ENCODE data around the gene SNAP91. TPM values are rescaled to one million over a fixed set of nuclear protein-coding genes. Genes with fewer than 3 reads are reported as not detected.
"Not testable (repeated sequence)": the region's sequence is repeated elsewhere in the genome, so short reads cannot be mapped to it uniquely, and the experiment has no call there.

The SNAP91 gene
- total RNA-seq (2014; rRNA removed; shearing (Covaris generic)), result not detected in 2 replicates

- no peak for DNase-seq (ENCODE audit: low spot score)
These were observed at the start of gene SNAP91 for GRCh38 chr6:83708970-83709747. TSS of gene SNAP91 (minus strand) at chr6:83709101. CDS start at chr6:83707927, 1,174 bp downstream.

- no peak for DNase-seq (ENCODE audit: low spot score)
These were observed 49.6 kb upstream of the SNAP91 start for GRCh38 chr6:83758533-83758932.

- no peak for DNase-seq (ENCODE audit: low spot score)
These were observed 48.1 kb upstream of the SNAP91 start for GRCh38 chr6:83757021-83757420.

- no peak for DNase-seq (ENCODE audit: low spot score)
These were observed 47.7 kb upstream of the SNAP91 start for GRCh38 chr6:83756565-83756964.

- DNase-seq (ENCODE audit: low spot score), result not testable (repeated sequence)
These were observed 43.5 kb upstream of the SNAP91 start for GRCh38 chr6:83752375-83752774.

- no peak for DNase-seq (ENCODE audit: low spot score)
These were observed 32.2 kb upstream of the SNAP91 start for GRCh38 chr6:83741089-83741488.

- DNase-seq (ENCODE audit: low spot score), result no peak
These were observed 26.6 kb upstream of the SNAP91 start for GRCh38 chr6:83735461-83735860.

- no peak for DNase-seq (ENCODE audit: low spot score)
These were observed 21.0 kb upstream of the SNAP91 start for GRCh38 chr6:83729871-83730270.

GRCh38 chr6:83722876-83723275 lies 14.0 kb upstream of the SNAP91 start:
- DNase-seq (ENCODE audit: low spot score), result no peak

- DNase-seq (ENCODE audit: low spot score), result no peak
These were observed 8.9 kb upstream of the SNAP91 start for GRCh38 chr6:83717809-83718208.

GRCh38 chr6:83711958-83712357 lies 3.1 kb upstream of the SNAP91 start:
- no peak for DNase-seq (ENCODE audit: low spot score)

- no peak for DNase-seq (ENCODE audit: low spot score)
These were observed 798 bp upstream of the SNAP91 start for GRCh38 chr6:83709748-83710050.

- DNase-seq (ENCODE audit: low spot score), result no peak
These were observed 343 bp downstream of the SNAP91 start for GRCh38 chr6:83708546-83708969.

- DNase-seq (ENCODE audit: low spot score), result no peak
These were observed 914 bp downstream of the SNAP91 start for GRCh38 chr6:83707829-83708545.

- DNase-seq (ENCODE audit: low spot score), result no peak
These were observed 6.2 kb downstream of the SNAP91 start for GRCh38 chr6:83702749-83703148.

GRCh38 chr6:83702077-83702476 lies 6.8 kb downstream of the SNAP91 start:
- DNase-seq (ENCODE audit: low spot score), result no peak

GRCh38 chr6:83696674-83697073 lies 12.2 kb downstream of the SNAP91 start:
- DNase-seq (ENCODE audit: low spot score), result peak; percentile 1

- DNase-seq (ENCODE audit: low spot score), result peak; percentile 57
These were observed 23.4 kb downstream of the SNAP91 start for GRCh38 chr6:83685481-83685880.

GRCh38 chr6:83677791-83678190 lies 31.1 kb downstream of the SNAP91 start:
- no peak for DNase-seq (ENCODE audit: low spot score)

GRCh38 chr6:83637953-83638352 lies 70.9 kb downstream of the SNAP91 start:
- no peak for DNase-seq (ENCODE audit: low spot score)

GRCh38 chr6:83636800-83637199 lies 72.1 kb downstream of the SNAP91 start:
- no peak for DNase-seq (ENCODE audit: low spot score)

- DNase-seq (ENCODE audit: low spot score), result no peak
These were observed 75.3 kb downstream of the SNAP91 start for GRCh38 chr6:83633609-83634008.

GRCh38 chr6:83633149-83633548 lies 75.8 kb downstream of the SNAP91 start:
- DNase-seq (ENCODE audit: low spot score), result no peak

Data from HT-29 (cell line).